ENCODE measurements around the gene TMEM182. TPM values are rescaled to one million over a fixed set of nuclear protein-coding genes. Genes with fewer than 3 reads are reported as not detected.

The TMEM182 gene
- 2.3 TPM for polyA plus RNA-seq (2013, experiment 1 of 2; ENCODE audit: insufficient read length)
- polyA plus RNA-seq (2013, experiment 2 of 2; ENCODE audit: insufficient read length): 3.3 TPM

GRCh38 chr2:102761763-102762162 is at the start of gene TMEM182:
Gene TMEM182 (plus strand): TSS chr2:102762031. CDS start chr2:102762218, 187 bp downstream.
- DNase-seq: peak; percentile 5

- DNase-seq: peak; percentile 57
These were observed 44.4 kb upstream of the TMEM182 start for GRCh38 chr2:102717308-102718018.

- DNase-seq: no peak
These were observed 43.2 kb upstream of the TMEM182 start for GRCh38 chr2:102718387-102719316.

GRCh38 chr2:102724016-102724490 is 37.8 kb upstream of the TMEM182 start:
- no peak for DNase-seq

GRCh38 chr2:102724553-102724952 is 37.3 kb upstream of the TMEM182 start:
- DNase-seq: no peak

GRCh38 chr2:102726128-102727087 is 35.4 kb upstream of the TMEM182 start:
- peak; percentile 20 for DNase-seq

- DNase-seq: no peak
These were observed 26.3 kb upstream of the TMEM182 start for GRCh38 chr2:102735416-102736109.

GRCh38 chr2:102736110-102736409 is 25.8 kb upstream of the TMEM182 start:
- peak; percentile 5 for DNase-seq

- peak; percentile 58 for DNase-seq
These were observed 25.1 kb upstream of the TMEM182 start for GRCh38 chr2:102736410-102737409.

- DNase-seq: no peak
These were observed 24.4 kb upstream of the TMEM182 start for GRCh38 chr2:102737431-102737830.

GRCh38 chr2:102743259-102743658 is 18.6 kb upstream of the TMEM182 start:
- no peak for DNase-seq

- DNase-seq: no peak
These were observed 13.7 kb upstream of the TMEM182 start for GRCh38 chr2:102748107-102748506.

- no peak for DNase-seq
These were observed 11.9 kb upstream of the TMEM182 start for GRCh38 chr2:102749938-102750337.

- peak; percentile 63 for DNase-seq
These were observed 8.2 kb upstream of the TMEM182 start for GRCh38 chr2:102753563-102754159.

GRCh38 chr2:102754456-102755145 is 7.2 kb upstream of the TMEM182 start:
- no peak for DNase-seq

GRCh38 chr2:102755284-102755683 is 6.5 kb upstream of the TMEM182 start:
- peak; percentile 12 for DNase-seq

- no peak for DNase-seq
These were observed 3.4 kb upstream of the TMEM182 start for GRCh38 chr2:102758439-102758838.

GRCh38 chr2:102764083-102764482 is 2.3 kb downstream of the TMEM182 start:
- no peak for DNase-seq

- no peak for DNase-seq
These were observed 3.2 kb downstream of the TMEM182 start for GRCh38 chr2:102765061-102765460.
